Measurements from ENCODE around the gene PPP2R2D.

Gene PPP2R2D

GRCh38 chr10:131943021-131943814, 42.4 kb downstream of the PPP2R2D start:
- Histone ChIP-seq H3K4me2 (ENCODE audit: low read depth, low read length, poor library complexity, severe bottlenecking) (no peak overlapping the region), H3K27me3 (ENCODE audit: insufficient read depth, low read length, poor library complexity, severe bottlenecking) (no peaks in the 10 kb centered on the region), H3K9me3 (ENCODE audit: insufficient read depth, low read depth, low read length) (no peaks in the 10 kb centered on the region), H3K36me3 (ENCODE audit: insufficient read depth, low read length) (peaks cover 86% of the 10 kb centered on the region; the same call in 1 of the 2 replicates), H3K9me2 (replicated peaks; ENCODE audit: low read depth, low read length) (no peaks in the 10 kb centered on the region), H4K20me1 (ENCODE audit: insufficient read depth, low read length, poor library complexity, severe bottlenecking) (peaks cover 11% of the 10 kb centered on the region), H3K9ac (ENCODE audit: low read depth, low read length, poor library complexity, severe bottlenecking) (no peak overlapping the region), H2AFZ (ENCODE audit: low read length) (no peak overlapping the region), H3K79me2 (ENCODE audit: insufficient read depth, low read length) (peaks cover 13% of the 10 kb centered on the region; the same call in 1 of the 2 replicates), H3F3A (ENCODE audit: low read depth) (no peaks in the 10 kb centered on the region), H3K4me3 (ENCODE audit: low read length, poor library complexity, severe bottlenecking) (no peak overlapping the region), H3K4me1 (ENCODE audit: insufficient read depth, low read length, poor library complexity, severe bottlenecking) (no peaks in the 10 kb centered on the region)
- no peak for TF ChIP-seq EZH2phosphoT487 (IDR thresholded peaks at IDR 0.05; ENCODE audit: borderline replicate concordance)
- TF ChIP-seq CTCF (conservative IDR thresholded peaks at IDR 0.05; ENCODE audit: low read length), result peak; percentile 65

GRCh38 chr10:131944412-131944811, 43.6 kb downstream of the PPP2R2D start:
- Histone ChIP-seq H3K4me2 (ENCODE audit: low read depth, low read length, poor library complexity, severe bottlenecking) (no peak overlapping the region), H3K4me1 (ENCODE audit: insufficient read depth, low read length, poor library complexity, severe bottlenecking) (no peaks in the 10 kb centered on the region), H3K27me3 (ENCODE audit: insufficient read depth, low read length, poor library complexity, severe bottlenecking) (no peaks in the 10 kb centered on the region), H3K36me3 (ENCODE audit: insufficient read depth, low read length) (peaks cover 91% of the 10 kb centered on the region; the same call in 1 of the 2 replicates), H3K4me3 (ENCODE audit: low read length, poor library complexity, severe bottlenecking) (no peak overlapping the region), H3K79me2 (ENCODE audit: insufficient read depth, low read length) (peaks cover 8% of the 10 kb centered on the region; the same call in 1 of the 2 replicates), H3K9ac (ENCODE audit: low read depth, low read length, poor library complexity, severe bottlenecking) (no peak overlapping the region), H3F3A (ENCODE audit: low read depth) (no peaks in the 10 kb centered on the region), H4K20me1 (ENCODE audit: insufficient read depth, low read length, poor library complexity, severe bottlenecking) (peaks cover 7% of the 10 kb centered on the region), H2AFZ (ENCODE audit: low read length) (no peak overlapping the region), H3K9me3 (ENCODE audit: insufficient read depth, low read depth, low read length) (no peaks in the 10 kb centered on the region), H3K9me2 (replicated peaks; ENCODE audit: low read depth, low read length) (no peaks in the 10 kb centered on the region)
- TF ChIP-seq CTCF (conservative IDR thresholded peaks at IDR 0.05; ENCODE audit: low read length), result no peak
- TF ChIP-seq EZH2phosphoT487 (IDR thresholded peaks at IDR 0.05; ENCODE audit: borderline replicate concordance), result no peak

- no peak overlapping the region for H3K9ac ChIP-seq (ENCODE audit: low read depth, low read length, poor library complexity, severe bottlenecking)
- H3K4me3 ChIP-seq (ENCODE audit: low read length, poor library complexity, severe bottlenecking), result no peak overlapping the region
- no peak overlapping the region for H3K4me2 ChIP-seq (ENCODE audit: low read depth, low read length, poor library complexity, severe bottlenecking)
- H2AFZ ChIP-seq (ENCODE audit: low read length), result no peak overlapping the region
- no peaks in the 10 kb centered on the region for H3K27me3 ChIP-seq (ENCODE audit: insufficient read depth, low read length, poor library complexity, severe bottlenecking)
- peaks cover 5% of the 10 kb centered on the region; the same call in 1 of the 2 replicates for H3K79me2 ChIP-seq (ENCODE audit: insufficient read depth, low read length)
- H3F3A ChIP-seq (ENCODE audit: low read depth), result no peaks in the 10 kb centered on the region
- H3K9me2 ChIP-seq (replicated peaks; ENCODE audit: low read depth, low read length), result no peaks in the 10 kb centered on the region
- TF ChIP-seq EZH2phosphoT487 (IDR thresholded peaks at IDR 0.05; ENCODE audit: borderline replicate concordance) (no peak), CTCF (conservative IDR thresholded peaks at IDR 0.05; ENCODE audit: low read length) (no peak)
- H3K36me3 ChIP-seq (ENCODE audit: insufficient read depth, low read length), result peaks cover 93% of the 10 kb centered on the region; the same call in 1 of the 2 replicates
- H3K4me1 ChIP-seq (ENCODE audit: insufficient read depth, low read length, poor library complexity, severe bottlenecking), result no peaks in the 10 kb centered on the region
- peaks cover 1% of the 10 kb centered on the region for H4K20me1 ChIP-seq (ENCODE audit: insufficient read depth, low read length, poor library complexity, severe bottlenecking)
- H3K9me3 ChIP-seq (ENCODE audit: insufficient read depth, low read depth, low read length), result no peaks in the 10 kb centered on the region
These were observed 44.3 kb downstream of the PPP2R2D start for GRCh38 chr10:131944976-131945695.
